MV-4-11 (cell line): ENCODE results near the gene PPP2R3A.

Source experiments
- DNase-seq: peaks from one replicate; lab custom pipeline; 2025; lab: John Stamatoyannopoulos, UW

PPP2R3A gene

GRCh38 chr3:136196401-136197158 lies 231.1 kb downstream of the PPP2R3A start:
- DNase-seq: peak; percentile 100

GRCh38 chr3:136197159-136197793 lies 231.7 kb downstream of the PPP2R3A start:
- DNase-seq: no peak
